GM13976 (cell line): Measurements from ENCODE around the gene CA5B.
"Not testable (repeated sequence)": the region's sequence is repeated elsewhere in the genome, so short reads cannot be mapped to it uniquely, and the experiment has no call there.

Source experiments
- DNase-seq: peaks from one replicate; pipeline ENCODE4 v3.0.0; 2012; ENCODE audit warnings: low spot score
- CTCF ChIP-seq: IDR thresholded peaks from 2 replicates; pipeline ENCODE4 v1.5.1; 2012; ENCODE audit warnings: borderline replicate concordance, mild to moderate bottlenecking; ENCODE audit not compliant: insufficient read depth; ENCODE audit errors: extremely low read depth, missing control alignments, control extremely low read depth
- in situ Hi-C: fragments of 300-500 bp; cut with MboI; formaldehyde crosslinking; loops from one replicate; pipeline ENCODE4 v1.12.0; 2022; ENCODE audit warnings: low sequenced_read_pairs, mixed read lengths, inconsistent platforms; ENCODE audit not compliant: unreplicated experiment

The CA5B gene

GRCh38 chrX:15822922-15823321, 84.9 kb downstream of the CA5B start:
- no peak for TF ChIP-seq CTCF
- no peak for DNase-seq
- in situ Hi-C loops = no loop called here

- no peak for TF ChIP-seq CTCF
- in situ Hi-C loops = no loop called here
Measured at GRCh38 chrX:15825936-15826335, 87.9 kb downstream of the CA5B start.

GRCh38 chrX:15829217-15829616, 91.1 kb downstream of the CA5B start:
- no peak for TF ChIP-seq CTCF
- no peak for DNase-seq
- in situ Hi-C loops = no loop called here

More at GRCh38 chrX:15825936-15826335, 87.9 kb downstream of the CA5B start:
- no peak for DNase-seq

- DNase-seq, in situ Hi-C loops: not testable (repeated sequence)
Measured at GRCh38 chrX:15831347-15831746, 93.3 kb downstream of the CA5B start.

- in situ Hi-C loops = no loop called here
- no peak for TF ChIP-seq CTCF
- no peak for DNase-seq
Measured at GRCh38 chrX:15834053-15834452, 96.0 kb downstream of the CA5B start.

- in situ Hi-C loops = no loop called here
- TF ChIP-seq CTCF = no peak
Measured at GRCh38 chrX:15834827-15835595, 96.9 kb downstream of the CA5B start.

More at GRCh38 chrX:15834827-15835595, 96.9 kb downstream of the CA5B start:
- no peak for DNase-seq
